Neural progenitor cell (in vitro differentiated cells): Measurements from ENCODE around the gene LGALS16.

Experiments used
- CTCF ChIP-seq: fragments of 200-600 bp; sonication (generic); IDR thresholded peaks from 2 replicates; pipeline ENCODE4 v1.5.1; 2017; ENCODE audit warnings: antibody characterized with exemption, mild to moderate bottlenecking
- EZH2 ChIP-seq: fragments of 200-600 bp; sonication (generic); IDR thresholded peaks from 2 replicates; pipeline ENCODE4 v1.6.1; 2017; ENCODE audit warnings: antibody characterized with exemption, mild to moderate bottlenecking, moderate library complexity
- EZH2phosphoT487 ChIP-seq: fragments of 200-600 bp; sonication (generic); IDR thresholded peaks from 2 replicates; pipeline ENCODE4 v1.6.1; 2017; ENCODE audit warnings: antibody characterized with exemption

GRCh38 chr19:39661565-39661964 is 5.9 kb downstream of the LGALS16 start:
- TF ChIP-seq EZH2phosphoT487 = no peak
- TF ChIP-seq EZH2 = no peak
- no peak for TF ChIP-seq CTCF
